NCI-H1694 treated with DMSO at 0.1 percent for 48 hours (cell line): ENCODE measurements around the gene DNAJC25.
A peak's percentile ranks its signal among the peaks of the same experiment; 100 is the strongest.
"Not testable (repeated sequence)": the region's sequence is repeated elsewhere in the genome, so short reads cannot be mapped to it uniquely, and the experiment has no call there.

Source experiments
- DNase-seq: peaks from one replicate; lab custom pipeline; 2025; lab: John Stamatoyannopoulos, UW

The DNAJC25 gene

GRCh38 chr9:111631214-111631971, at the start of gene DNAJC25:
Gene DNAJC25, plus strand, starts transcription at chr9:111631334. Its CDS starts 74 bp downstream, at chr9:111631408.
- peak; percentile 93 for DNase-seq

GRCh38 chr9:111582888-111583287, 48.2 kb upstream of the DNAJC25 start:
- no peak for DNase-seq

GRCh38 chr9:111586378-111586777, 44.8 kb upstream of the DNAJC25 start:
- no peak for DNase-seq

GRCh38 chr9:111588846-111589245, 42.3 kb upstream of the DNAJC25 start:
- no peak for DNase-seq

- DNase-seq: peak; percentile 30
These were observed 33.0 kb upstream of the DNAJC25 start for GRCh38 chr9:111597852-111598732.

- DNase-seq: no peak
These were observed 32.4 kb upstream of the DNAJC25 start for GRCh38 chr9:111598733-111599091.

GRCh38 chr9:111599092-111599954, 31.8 kb upstream of the DNAJC25 start, which contains the start of gene PTGR1:
Gene PTGR1, minus strand, starts transcription at chr9:111599647. Its CDS starts 2,225 bp downstream, at chr9:111597422.
- DNase-seq: no peak

GRCh38 chr9:111599955-111600343, 31.2 kb upstream of the DNAJC25 start:
- no peak for DNase-seq

- no peak for DNase-seq
These were observed 29.7 kb upstream of the DNAJC25 start for GRCh38 chr9:111601237-111602018.

- DNase-seq: no peak
These were observed 28.1 kb upstream of the DNAJC25 start for GRCh38 chr9:111603041-111603440.

GRCh38 chr9:111604054-111604615, 27.0 kb upstream of the DNAJC25 start:
- no peak for DNase-seq

GRCh38 chr9:111605041-111605559, 26.0 kb upstream of the DNAJC25 start:
- DNase-seq: no peak

GRCh38 chr9:111610149-111610548, 21.0 kb upstream of the DNAJC25 start:
- DNase-seq: no peak

- DNase-seq: no peak
These were observed 20.3 kb upstream of the DNAJC25 start for GRCh38 chr9:111610845-111611244.

GRCh38 chr9:111613436-111614040, 17.6 kb upstream of the DNAJC25 start:
- DNase-seq: no peak

GRCh38 chr9:111615928-111616327, 15.2 kb upstream of the DNAJC25 start:
- DNase-seq: no peak

GRCh38 chr9:111617349-111617748, 13.8 kb upstream of the DNAJC25 start:
- DNase-seq: not testable (repeated sequence)

GRCh38 chr9:111621895-111622480, 9.1 kb upstream of the DNAJC25 start:
- peak; percentile 14 for DNase-seq

- no peak for DNase-seq
These were observed 8.5 kb upstream of the DNAJC25 start for GRCh38 chr9:111622626-111623025.
